ENCODE data around the gene ZNF74.
"Not testable (repeated sequence)": the region's sequence is repeated elsewhere in the genome, so short reads cannot be mapped to it uniquely, and the experiment has no call there.

- not testable (repeated sequence) for TF ChIP-seq CTCF (conservative IDR thresholded peaks at IDR 0.05 in 1 of 2, IDR thresholded peaks at IDR 0.05 in 1 of 2; ENCODE audit: low read depth in 1 of 2, low read length in 2 of 2); EZH2 (IDR thresholded peaks at IDR 0.05; ENCODE audit: low read length, missing control alignments)
Observed at GRCh38 chr22:20373195-20373706, 20.7 kb upstream of the ZNF74 start.

Measured in fibroblast of lung (primary cell).